Right lung (tissue), 5 donors: ENCODE measurements around the gene SPOCK1. TPM values are rescaled to one million over a fixed set of nuclear protein-coding genes. Genes with fewer than 3 reads are reported as not detected.

Experiments
- DNase-seq, 2 donors: peaks; one replicate each; pipeline ENCODE4 v3.0.0-alpha.2; 2013
- polyA plus RNA-seq, 5 donors: library from polyadenylated mRNA; unstranded; fragments of 120-200 nt; gene quantifications; one replicate each; pipeline versions ENCODE4 v1.2.1 to v1.2.3, GENCODE V29; 2013; ENCODE audit warnings: inconsistent platforms in 1 of 5, low replicate concordance in 1 of 5; ENCODE audit not compliant: insufficient read length in 5 of 5, insufficient read depth in 1 of 5

SPOCK1 gene
- polyA plus RNA-seq, 5 donors, result 0.43 to 1.4 (median 0.55) TPM

DNA sequence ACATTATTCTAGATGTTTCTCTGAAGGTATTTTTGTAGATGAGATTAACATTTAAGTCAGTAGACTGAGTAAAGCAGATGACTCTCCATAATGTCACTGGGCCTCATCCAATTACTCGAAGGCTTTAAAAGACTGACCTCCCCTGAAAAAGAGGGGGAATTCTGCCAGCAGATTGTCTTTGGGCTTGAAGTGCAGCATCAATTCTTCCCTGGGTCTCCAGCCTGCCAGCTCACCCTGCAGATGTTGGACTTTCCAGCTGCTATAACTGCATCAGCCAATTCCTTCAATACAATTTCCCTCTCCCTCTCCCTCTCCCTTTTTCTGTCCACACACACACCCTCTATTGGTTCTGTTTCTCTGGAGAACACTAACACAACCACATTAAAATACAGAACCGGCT is 472.8 kb downstream of the SPOCK1 start:
- DNase-seq, result no peak

DNA sequence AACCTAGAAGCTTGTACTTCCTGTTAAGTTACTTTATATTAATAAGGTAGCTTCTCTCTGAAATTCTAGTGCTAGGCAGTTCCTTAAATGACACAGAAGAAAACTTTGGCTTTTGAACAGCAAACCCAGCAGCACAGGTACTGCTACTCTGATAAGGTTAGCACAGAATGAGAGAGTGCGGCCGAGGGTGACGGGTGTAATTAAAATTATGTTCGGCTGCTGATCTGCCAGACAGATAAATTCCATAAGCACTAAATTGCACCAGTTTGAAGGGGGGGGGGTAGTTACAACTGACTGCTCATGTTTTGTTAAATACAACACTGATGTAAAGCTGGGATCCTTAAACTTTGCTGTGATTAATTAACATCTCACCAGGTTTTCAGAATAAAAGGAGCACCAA is 475.1 kb downstream of the SPOCK1 start:
- DNase-seq, result no peak

GRCh38 chr5:137023371-137023770 is 475.8 kb downstream of the SPOCK1 start:
- DNase-seq, result no peak

DNA sequence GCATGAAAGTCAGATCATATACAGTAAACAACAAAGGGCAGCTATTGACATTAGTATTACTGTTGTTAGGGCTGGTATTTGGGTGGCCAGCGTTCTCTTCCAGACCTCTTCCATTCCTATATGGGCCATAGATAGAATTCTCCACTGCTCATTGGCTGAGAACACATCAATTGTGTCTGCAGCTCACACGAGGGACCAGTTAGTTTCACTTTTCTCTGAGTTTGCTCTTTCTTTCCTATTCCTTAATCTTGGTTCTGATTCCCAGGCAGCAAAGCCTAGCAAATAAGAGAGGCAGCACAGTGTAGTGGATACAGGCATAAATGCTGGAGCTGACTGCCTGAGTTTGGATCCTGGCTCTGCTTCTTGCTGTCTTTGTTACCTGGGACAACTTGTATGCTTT is 476.4 kb downstream of the SPOCK1 start:
- DNase-seq, result no peak

- DNase-seq, result no peak
Observed at GRCh38 chr5:137022043-137022442, 477.1 kb downstream of the SPOCK1 start.

DNA sequence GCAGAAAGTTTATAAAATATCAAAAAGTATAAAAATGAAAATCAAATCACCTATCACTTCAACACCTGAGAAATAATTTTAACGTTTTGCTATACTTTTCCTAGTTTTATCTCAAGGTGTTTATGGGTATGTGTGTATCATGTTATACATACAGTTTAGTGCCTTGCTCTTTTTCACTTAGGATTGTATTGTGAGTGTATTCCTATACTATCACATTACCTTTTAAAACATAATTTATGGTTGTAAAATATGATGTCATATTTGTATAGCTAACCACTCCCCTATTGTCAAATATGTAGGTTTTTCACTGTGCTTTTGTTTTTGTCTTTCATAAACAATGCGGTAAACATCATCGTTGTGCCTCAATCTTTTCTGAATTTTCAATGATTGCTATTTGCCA is 479.9 kb downstream of the SPOCK1 start:
- DNase-seq, result no peak

- no peak for DNase-seq
Observed at GRCh38 chr5:137016783-137017324, 482.3 kb downstream of the SPOCK1 start.

DNA sequence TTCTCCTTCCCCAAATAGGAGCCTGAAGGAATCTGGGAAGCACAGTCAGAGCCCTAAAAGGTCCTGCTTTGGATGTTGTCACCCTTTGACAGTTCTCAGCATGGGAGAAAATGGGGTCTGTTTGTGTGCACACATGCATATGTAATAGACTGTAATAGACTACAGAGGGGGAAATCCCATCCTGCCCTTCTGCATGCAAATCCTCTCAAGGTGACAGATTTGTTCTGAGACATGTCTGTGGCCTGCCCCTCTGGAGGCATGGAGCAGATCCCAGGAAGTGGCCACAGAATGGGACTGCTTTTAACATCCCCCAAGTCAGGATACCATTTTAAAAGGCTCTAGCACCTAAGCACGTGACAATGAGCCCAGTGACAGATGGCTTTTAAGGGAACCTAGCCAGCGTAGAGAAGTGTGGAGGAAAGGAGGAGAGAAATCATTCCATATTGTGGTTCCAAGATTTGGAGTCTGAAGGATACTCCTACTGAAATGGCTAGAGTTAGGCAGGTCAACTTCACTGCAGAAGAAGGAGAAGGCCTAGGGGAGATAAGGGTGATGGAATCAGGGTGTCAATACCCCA is 483.5 kb downstream of the SPOCK1 start:
- DNase-seq, result no peak

DNA sequence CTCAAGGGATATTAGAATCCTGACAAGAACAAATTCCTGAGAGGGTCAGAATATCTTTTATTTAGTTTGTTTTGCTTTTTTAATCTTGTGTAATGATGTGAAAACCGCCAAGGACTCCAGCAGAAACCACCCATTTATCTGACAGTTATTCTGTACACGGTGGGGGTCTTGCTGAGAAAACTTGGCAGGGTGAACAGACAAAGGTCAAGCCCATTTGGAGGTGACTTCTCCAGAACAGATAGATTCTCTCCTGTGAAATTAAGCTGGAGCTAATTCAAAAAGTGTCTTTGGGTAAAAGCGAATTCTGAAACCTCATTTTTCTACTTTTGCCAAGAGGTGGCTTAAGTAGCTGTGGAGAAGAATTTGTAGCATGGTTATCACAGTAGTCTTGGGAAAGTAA is 484.4 kb downstream of the SPOCK1 start:
- no peak for DNase-seq

DNA sequence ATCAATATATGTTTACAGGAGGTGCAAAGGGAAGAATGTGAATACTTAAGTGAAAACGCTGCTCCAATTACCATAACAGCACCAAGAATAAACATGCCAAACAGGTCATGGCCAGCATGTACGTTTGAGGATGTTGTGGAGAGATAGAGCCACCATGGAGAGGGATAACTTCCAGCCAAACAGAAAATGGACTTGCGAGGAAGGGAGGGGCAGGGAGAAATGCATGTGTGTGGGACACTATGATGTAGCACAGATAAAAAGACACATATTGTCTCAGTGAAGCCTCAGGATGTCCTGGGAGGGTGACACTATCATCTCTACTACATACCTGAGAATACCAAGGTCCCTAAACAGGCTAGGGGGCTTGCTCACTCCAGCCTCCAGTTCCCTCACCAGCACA is 488.9 kb downstream of the SPOCK1 start:
- DNase-seq, result no peak

DNA sequence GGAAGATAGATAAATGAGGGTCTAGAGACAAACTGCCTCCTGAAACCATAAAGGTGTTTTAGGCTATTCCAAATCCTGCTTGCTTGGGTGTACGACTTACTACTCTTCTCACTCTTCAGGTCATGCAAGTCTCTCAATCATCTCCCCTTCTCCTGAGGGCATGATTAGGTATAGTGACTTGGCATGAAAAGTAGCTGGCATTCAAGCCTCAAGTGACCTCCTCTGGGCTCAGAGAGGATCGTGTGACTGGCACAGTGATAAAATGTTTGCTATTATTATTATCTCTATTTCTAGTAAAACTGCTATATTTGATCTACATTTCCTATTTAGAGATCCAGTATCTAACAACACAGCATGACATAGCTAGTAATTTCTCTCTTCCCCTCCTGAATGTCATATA is 494.8 kb downstream of the SPOCK1 start:
- DNase-seq, result no peak

DNA sequence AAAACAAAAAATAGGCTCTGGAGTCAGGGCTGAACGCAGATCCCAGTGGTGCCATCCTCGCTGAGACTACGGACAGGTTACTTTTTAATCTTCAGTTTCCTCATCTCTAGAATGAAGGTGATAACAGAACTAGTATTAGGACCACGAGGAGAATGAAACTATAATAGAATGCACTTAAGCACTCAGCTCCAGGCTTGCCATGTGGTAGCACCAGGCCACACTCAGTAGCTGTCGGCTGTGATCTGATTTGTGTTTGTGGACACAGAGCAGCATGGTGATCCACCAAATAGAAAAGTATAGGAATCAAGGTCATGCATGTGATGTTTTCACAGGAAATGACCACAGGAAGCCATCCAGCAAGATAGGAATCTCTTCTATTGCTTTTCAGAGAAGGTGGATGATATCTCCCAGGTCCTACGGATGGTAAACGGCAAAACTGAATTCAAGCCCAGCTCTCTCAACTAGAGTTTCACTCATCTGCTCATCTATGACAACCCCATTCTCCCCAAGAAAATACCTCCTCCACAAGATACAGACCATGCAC is 498.0 kb downstream of the SPOCK1 start:
- DNase-seq, result no peak

GRCh38 chr5:136999787-137000186 is 499.3 kb downstream of the SPOCK1 start:
- DNase-seq, result no peak

GRCh38 chr5:136998854-136999357 is 500.2 kb downstream of the SPOCK1 start:
- no peak for DNase-seq

GRCh38 chr5:136994154-136994553 is 505.0 kb downstream of the SPOCK1 start:
- no peak for DNase-seq

DNA sequence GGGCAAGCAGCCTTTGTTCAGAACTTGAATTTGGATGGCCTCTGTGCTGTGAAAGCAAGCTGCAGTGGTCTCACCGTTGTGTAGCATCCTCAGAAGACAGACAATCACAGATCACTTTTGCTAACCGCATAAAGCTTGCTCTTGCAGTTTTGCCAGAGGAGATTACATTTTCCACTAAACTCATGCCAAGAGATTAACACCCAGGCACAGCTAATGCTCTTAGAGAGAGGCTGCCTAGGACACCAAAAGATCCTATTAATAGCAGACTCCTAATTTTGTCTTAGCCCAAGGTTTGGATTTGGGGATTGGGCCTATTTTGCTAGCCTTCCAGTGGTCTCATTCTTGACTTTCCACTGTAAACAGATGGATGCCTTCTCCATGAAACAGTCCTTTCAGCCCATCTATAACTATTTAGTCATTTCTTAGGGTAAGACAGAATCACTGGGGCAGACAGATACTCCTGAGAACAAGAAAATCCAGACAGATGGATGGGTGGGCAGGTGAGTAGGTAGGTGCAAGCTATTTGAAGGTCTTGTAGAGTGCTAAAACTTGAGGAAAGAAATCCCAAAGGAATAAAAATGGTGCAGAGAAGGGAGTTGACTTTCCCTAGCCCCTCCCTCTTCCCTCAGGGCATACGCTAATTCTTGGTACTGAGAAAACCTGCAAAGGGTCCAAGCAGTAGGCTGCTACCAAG is 506.2 kb downstream of the SPOCK1 start:
- DNase-seq, result no peak

DNA sequence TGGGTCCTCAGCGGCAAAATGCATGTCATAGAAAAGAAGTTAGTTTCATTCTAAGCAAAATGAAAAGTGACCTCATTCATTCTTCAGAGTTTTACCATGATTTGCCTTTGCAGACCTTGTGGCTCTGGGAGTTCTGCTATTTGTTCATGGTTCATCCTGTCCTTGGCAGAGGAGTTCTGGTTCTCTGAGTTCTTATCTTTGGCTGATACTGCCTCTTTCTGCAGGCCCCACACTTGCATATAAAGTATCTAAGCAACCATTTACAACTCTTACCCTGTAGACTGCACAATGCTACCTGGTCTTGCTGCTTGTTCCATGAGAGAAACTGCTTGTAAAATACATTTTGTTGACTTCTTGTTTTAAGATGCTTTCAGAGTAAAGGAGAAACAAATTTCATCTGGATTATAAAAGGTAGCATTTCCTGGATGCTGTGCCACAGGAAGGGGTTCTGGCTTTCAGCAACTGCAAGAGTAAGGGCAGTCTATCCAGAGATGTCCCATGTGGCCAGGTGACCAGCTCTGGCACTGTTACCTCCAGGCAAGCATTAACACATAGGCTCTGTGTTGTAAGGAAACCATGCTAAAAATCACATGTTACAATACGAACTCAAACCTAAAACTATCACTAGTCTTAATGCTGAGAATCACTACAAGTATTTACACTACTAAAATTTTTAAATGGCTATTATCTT is 513.2 kb downstream of the SPOCK1 start:
- no peak for DNase-seq

DNA sequence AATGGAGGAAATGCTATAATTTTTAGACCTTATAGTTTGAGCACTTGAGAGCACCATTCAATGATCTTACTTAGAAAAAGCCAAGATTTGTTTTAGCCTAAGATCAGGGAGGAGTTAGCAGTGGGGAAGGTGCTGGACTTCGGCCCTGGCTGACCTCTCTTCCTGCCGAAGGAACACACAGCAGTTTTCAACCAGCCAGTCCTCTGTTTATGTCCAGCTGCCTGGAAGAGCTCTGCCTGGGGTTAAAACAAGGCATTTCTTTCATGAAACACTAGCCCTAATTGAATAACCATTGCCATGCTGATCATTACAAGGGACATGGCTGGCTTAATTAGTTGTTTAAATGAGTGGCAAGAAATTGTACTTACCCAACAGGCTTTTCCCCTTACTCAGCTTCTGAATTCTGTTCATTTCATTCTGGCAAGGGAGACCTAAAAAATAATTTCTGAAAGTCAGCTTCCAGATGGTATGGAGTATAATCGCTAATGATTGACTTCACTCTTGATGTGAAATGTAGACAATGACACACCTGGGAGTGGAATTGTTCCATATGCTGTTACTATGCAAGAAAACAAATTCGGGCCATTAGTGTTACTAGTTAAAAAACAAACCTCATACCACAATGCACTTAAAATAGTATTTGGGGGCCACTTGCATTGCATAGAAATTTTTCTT is 514.2 kb downstream of the SPOCK1 start:
- DNase-seq, result no peak

GRCh38 chr5:136981936-136982335 is 517.2 kb downstream of the SPOCK1 start:
- no peak for DNase-seq

- no peak for DNase-seq
Observed at GRCh38 chr5:136979131-136979530, 520.0 kb downstream of the SPOCK1 start.

DNA sequence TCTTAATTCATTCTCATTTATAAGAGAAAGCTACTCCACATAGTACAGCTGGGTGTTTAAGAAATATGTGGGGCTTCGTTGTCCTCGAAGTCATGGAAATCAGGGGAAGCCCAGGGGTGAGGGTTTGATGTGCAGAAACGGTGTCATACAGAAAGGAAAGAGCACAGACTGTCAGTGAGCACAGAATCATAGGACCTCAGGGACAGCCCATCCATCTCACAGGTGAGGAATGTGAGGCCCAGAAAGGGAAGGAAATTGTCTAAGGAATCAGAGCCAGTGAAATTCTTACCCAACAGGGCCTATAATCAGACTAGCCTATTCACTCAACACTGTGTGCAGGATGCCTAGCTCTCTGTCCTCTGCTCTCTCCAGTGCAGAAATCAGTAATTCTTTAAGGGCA is 535.6 kb downstream of the SPOCK1 start:
- no peak for DNase-seq

GRCh38 chr5:136957428-136957827 is 541.7 kb downstream of the SPOCK1 start:
- no peak for DNase-seq
